Breast epithelium (tissue), 3 donors: ENCODE results near the gene PFKL.

Experiments used
- CTCF ChIP-seq, 3 donors: fragments of 450-650 bp; IDR thresholded peaks; one replicate each; pipeline ENCODE4 v1.5.1; 2016 to 2017; ENCODE audit warnings: antibody characterized with exemption in 3 of 3, mild to moderate bottlenecking in 3 of 3, moderate library complexity in 3 of 3
- POLR2A ChIP-seq: fragments of 450-650 bp; IDR thresholded peaks from one replicate; pipeline ENCODE4 v1.6.1; 2016; ENCODE audit warnings: antibody characterized with exemption, mild to moderate bottlenecking, moderate library complexity
- POLR2AphosphoS5 ChIP-seq, 3 donors: sonication (generic); formaldehyde crosslinking; IDR thresholded peaks; one replicate each; pipeline ENCODE4 v1.6.1; 2017; ENCODE audit warnings: antibody characterized with exemption in 3 of 3

GRCh38 chr21:44326716-44327602 is 27.1 kb downstream of the PFKL start:
- TF ChIP-seq CTCF (IDR thresholded peaks at IDR 0.05) (no peak), POLR2AphosphoS5 (IDR thresholded peaks at IDR 0.05) (no peak), POLR2A (no peak)
